Measurements from ENCODE around the gene ACTL7B. TPM values are rescaled to one million over a fixed set of nuclear protein-coding genes. Genes with fewer than 3 reads are reported as not detected.

ACTL7B gene
- total and polyA plus RNA-seq, 2 experiments from 2014 or later = not detected

GRCh38 chr9:108867829-108868228, 12.0 kb upstream of the ACTL7B start (continued):
- TF ChIP-seq ZNF331 (CRISPR knock-in tag; IDR thresholded peaks at IDR 0.05; ENCODE audit: low read depth) (no peak), CTCF (conservative IDR thresholded peaks at IDR 0.05; ENCODE audit: low read depth in 2 of 2) (no peak)

GRCh38 chr9:108867116-108867515, 11.3 kb upstream of the ACTL7B start:
- H3K4me2 ChIP-seq = no peak overlapping the region
- Mint-ChIP-seq H3K27me3 (ENCODE audit: insufficient read depth, low read depth, poor library complexity) (peaks cover 4% of the 10 kb centered on the region), H3K4me1 (no peaks in the 10 kb centered on the region), H3K9me3 (no peaks in the 10 kb centered on the region), H3K4me3 (no peak overlapping the region), H3K36me3 (ENCODE audit: low read depth) (peaks cover 7% of the 10 kb centered on the region; the same call in 2 of the 3 replicates), H3K27ac (no peak overlapping the region)
- H3K27me3 ChIP-seq (ENCODE audit: insufficient read depth) = no peaks in the 10 kb centered on the region
- ATAC-seq = no peak
- H3K36me3 ChIP-seq (ENCODE audit: insufficient read depth) = peaks cover 4% of the 10 kb centered on the region; the same call in 1 of the 2 replicates
- TF ChIP-seq REST (IDR thresholded peaks at IDR 0.05; ENCODE audit: unreplicated experiment) (no peak), ZNF331 (CRISPR knock-in tag; IDR thresholded peaks at IDR 0.05; ENCODE audit: low read depth) (no peak), STAT1 (IDR thresholded peaks at IDR 0.05; ENCODE audit: unreplicated experiment) (no peak), ZNF462 (CRISPR knock-in tag; IDR thresholded peaks at IDR 0.05) (no peak), JUNB (IDR thresholded peaks at IDR 0.05; ENCODE audit: unreplicated experiment) (no peak), CTCF (conservative IDR thresholded peaks at IDR 0.05; ENCODE audit: low read depth in 2 of 2) (no peak)
- H3F3A ChIP-seq (replicated peaks; ENCODE audit: low read depth) = no peaks in the 10 kb centered on the region
- no peak overlapping the region for H2AFZ ChIP-seq
- DNase-seq (ENCODE audit: low spot score) = no peak
- no peak overlapping the region for H3K4me3 ChIP-seq
- H3K27ac ChIP-seq (ENCODE audit: low read depth) = no peak overlapping the region
- H4K20me1 ChIP-seq (replicated peaks; ENCODE audit: insufficient read depth) = 0 out of 2 replicates have a peak, but pooled peaks cover 3% of the 10 kb centered on the region
- H3K4me1 ChIP-seq (ENCODE audit: insufficient read depth) = no peaks in the 10 kb centered on the region
- H3K79me2 ChIP-seq (replicated peaks; ENCODE audit: insufficient read depth) = no peaks in the 10 kb centered on the region
- no peaks in the 10 kb centered on the region for H3K9me2 ChIP-seq (ENCODE audit: insufficient read depth)

Measured in GM23338 (cell line).